Measurements from ENCODE around the gene ORC6. TPM values are rescaled to one million over a fixed set of nuclear protein-coding genes. Genes with fewer than 3 reads are reported as not detected.

The ORC6 gene
- total RNA-seq, 1 donor from 2014 or later: 13.2 TPM

Other genes starting within 250 kb of the ORC6 start
- gene SHCBP1, start 68.3 kb upstream of the ORC6 start, total RNA-seq: 1.9 and 2.0 TPM in 2 replicates
- 85.1 and 97.1 TPM in 2 replicates for gene VPS35, start 481 bp upstream of the ORC6 start, total RNA-seq
- 0.20 and 0.55 TPM in 2 replicates for gene MYLK3, start 58.7 kb downstream of the ORC6 start, total RNA-seq
- 15.6 and 16.6 TPM in 2 replicates for gene C16orf87, start 141.5 kb downstream of the ORC6 start, total RNA-seq
- gene GPT2, start 194.7 kb downstream of the ORC6 start, total RNA-seq: 11.7 and 17.4 TPM in 2 replicates